ENCODE measurements around the gene TGFBI. TPM values are rescaled to one million over a fixed set of nuclear protein-coding genes. Genes with fewer than 3 reads are reported as not detected.

TGFBI gene
- 758 and 1,068 TPM in 2 replicates for total RNA-seq
- polyA plus RNA-seq (2012), result 508 TPM

GRCh38 chr5:136028782-136029742, at the start of gene TGFBI:
TSS of gene TGFBI (plus strand) at chr5:136028988. CDS start at chr5:136029056, 68 bp downstream.
- DNase-seq (ENCODE audit: low read depth), result peak; percentile 75

GRCh38 chr5:135978993-135979392, 49.8 kb upstream of the TGFBI start:
- no peak for DNase-seq (ENCODE audit: low read depth)

GRCh38 chr5:135979510-135979909, 49.3 kb upstream of the TGFBI start:
- peak; percentile 77 for DNase-seq (ENCODE audit: low read depth)

GRCh38 chr5:135980620-135981019, 48.2 kb upstream of the TGFBI start:
- no peak for DNase-seq (ENCODE audit: low read depth)

- DNase-seq (ENCODE audit: low read depth), result no peak
Measured at GRCh38 chr5:135985951-135986350, 42.8 kb upstream of the TGFBI start.

GRCh38 chr5:135986401-135986800, 42.4 kb upstream of the TGFBI start:
- DNase-seq (ENCODE audit: low read depth), result no peak

GRCh38 chr5:135986891-135987401, 41.8 kb upstream of the TGFBI start:
- DNase-seq (ENCODE audit: low read depth), result peak; percentile 40

GRCh38 chr5:135988546-135988945, 40.2 kb upstream of the TGFBI start:
- DNase-seq (ENCODE audit: low read depth), result no peak

GRCh38 chr5:135989686-135990085, 39.1 kb upstream of the TGFBI start:
- DNase-seq (ENCODE audit: low read depth), result no peak

- no peak for DNase-seq (ENCODE audit: low read depth)
Measured at GRCh38 chr5:135990528-135991255, 38.1 kb upstream of the TGFBI start.

- DNase-seq (ENCODE audit: low read depth), result no peak
Measured at GRCh38 chr5:135991429-135991828, 37.4 kb upstream of the TGFBI start.

GRCh38 chr5:135993335-135993879, 35.4 kb upstream of the TGFBI start:
- DNase-seq (ENCODE audit: low read depth), result no peak

- DNase-seq (ENCODE audit: low read depth), result no peak
Measured at GRCh38 chr5:135993880-135994636, 34.7 kb upstream of the TGFBI start.

GRCh38 chr5:135995976-135996375, 32.8 kb upstream of the TGFBI start:
- no peak for DNase-seq (ENCODE audit: low read depth)

GRCh38 chr5:135996611-135997010, 32.2 kb upstream of the TGFBI start:
- peak; percentile 59 for DNase-seq (ENCODE audit: low read depth)

GRCh38 chr5:135997673-135998335, 31.0 kb upstream of the TGFBI start:
- no peak for DNase-seq (ENCODE audit: low read depth)

- DNase-seq (ENCODE audit: low read depth), result no peak
Measured at GRCh38 chr5:135998889-135999288, 29.9 kb upstream of the TGFBI start.

GRCh38 chr5:135999406-136000139, 29.2 kb upstream of the TGFBI start:
- peak; percentile 30 for DNase-seq (ENCODE audit: low read depth)

GRCh38 chr5:136000147-136000546, 28.6 kb upstream of the TGFBI start:
- DNase-seq (ENCODE audit: low read depth), result no peak

GRCh38 chr5:136000932-136001331, 27.9 kb upstream of the TGFBI start:
- DNase-seq (ENCODE audit: low read depth), result no peak

Data from myocyte (in vitro differentiated cells).